H1 (cell line): ENCODE data around the gene FASN. TPM values are rescaled to one million over a fixed set of nuclear protein-coding genes. Genes with fewer than 3 reads are reported as not detected.

ENCODE experiments used
- CTCF ChIA-PET: fragments of 300-600 bp; sonication (Branson Sonifier 250); formaldehyde crosslinking; loops from one replicate; lab custom pipeline; 2021; ENCODE audit not compliant: partially characterized antibody; lab: Charles Lee
- POLR2A ChIA-PET: fragments of 300-600 bp; sonication (Branson Sonifier 250); formaldehyde crosslinking; loops from one replicate; lab custom pipeline; 2021; ENCODE audit warnings: inconsistent platforms; ENCODE audit not compliant: partially characterized antibody; lab: Charles Lee
- DNase-seq, 2 experiments: peaks; one replicate each; pipeline versions ENCODE4 v3.0.0 to v3.0.0-alpha.2; 2010 to 2022; ENCODE audit warnings: low spot score in 2 of 2, low read depth in 1 of 2, mixed read lengths in 1 of 2
- FAIRE-seq: peaks from 2 replicates; lab custom pipeline; 2011; peaks lifted over from hg19 to GRCh38; lab: Jason Lieb, UNC
- H2AFZ ChIP-seq: 2 replicates; pipeline ENCODE4 v1.8.1; 2012; ENCODE audit warnings: low read length, inconsistent platforms
- H2AK5ac ChIP-seq: 2 replicates; pipeline ENCODE4 v1.6.1; 2013; ENCODE audit warnings: low read depth, low read length
- H2BK120ac ChIP-seq: replicated peaks from 2 replicates; pipeline ENCODE3; 2013; ENCODE audit warnings: low read depth, low read length, inconsistent platforms
- H2BK12ac ChIP-seq: 2 replicates; pipeline ENCODE4 v1.6.1; 2013; ENCODE audit warnings: low read depth, low read length
- H2BK15ac ChIP-seq: 2 replicates; pipeline ENCODE4 v1.6.1; 2013; ENCODE audit warnings: low read length
- H2BK20ac ChIP-seq: 2 replicates; pipeline ENCODE4 v1.6.1; 2013; ENCODE audit warnings: low read length
- H2BK5ac ChIP-seq: 2 replicates; pipeline ENCODE4 v1.6.1; 2013; ENCODE audit warnings: low read depth, low read length
- H3K14ac ChIP-seq: 2 replicates; pipeline ENCODE4 v1.6.1; 2013; ENCODE audit warnings: inconsistent platforms; ENCODE audit not compliant: insufficient read length
- H3K18ac ChIP-seq: 2 replicates; pipeline ENCODE4 v1.6.1; 2013; ENCODE audit warnings: low read length; ENCODE audit errors: extremely low read depth
- H3K23ac ChIP-seq: 2 replicates; pipeline ENCODE4 v1.6.1; 2013; ENCODE audit warnings: inconsistent platforms; ENCODE audit not compliant: insufficient read length
- H3K23me2 ChIP-seq: 2 replicates; pipeline ENCODE4 v1.6.1; 2013; ENCODE audit warnings: low read depth, low read length
- H3K27ac ChIP-seq: 2 replicates; pipeline ENCODE4 v1.6.1; 2011; ENCODE audit warnings: low read depth, low read length, inconsistent platforms
- H3K27me3 ChIP-seq, 4 experiments: replicated peaks in 1 of 4; 1 replicate in 1 of 4; 2 replicates in 3 of 4; pipeline versions ENCODE4 v1.6.1 to v1.8.1; 2011 to 2013; ENCODE audit warnings: low read length in 3 of 4, mild to moderate bottlenecking in 3 of 4, inconsistent platforms in 2 of 4, mixed read lengths in 2 of 4, moderate library complexity in 1 of 4; ENCODE audit not compliant: control insufficient read depth in 3 of 4, insufficient read depth in 3 of 4; ENCODE audit errors: extremely low read depth in 1 of 4
- H3K36me3 ChIP-seq, 4 experiments: 2 replicates each; pipeline versions ENCODE4 v1.6.1 to v1.8.1; 2011 to 2013; ENCODE audit warnings: mild to moderate bottlenecking in 4 of 4, low read length in 3 of 4, moderate library complexity in 2 of 4, control low read depth in 1 of 4, inconsistent platforms in 1 of 4; ENCODE audit not compliant: insufficient read depth in 4 of 4, control insufficient read depth in 2 of 4
- H3K4ac ChIP-seq: replicated peaks from 2 replicates; pipeline ENCODE3; 2013; ENCODE audit warnings: low read length, low read depth, mixed read lengths, inconsistent platforms; ENCODE audit not compliant: insufficient read length
- H3K4me1 ChIP-seq, 4 experiments: replicated peaks in 1 of 4; 1 replicate in 1 of 4; 2 replicates in 3 of 4; pipeline versions ENCODE4 v1.6.1 to v1.8.1; 2011 to 2013; ENCODE audit warnings: low read length in 3 of 4, inconsistent platforms in 2 of 4, mixed read lengths in 1 of 4; ENCODE audit not compliant: insufficient read depth in 4 of 4, control insufficient read depth in 3 of 4
- H3K4me2 ChIP-seq, 2 experiments: 2 replicates each; pipeline versions ENCODE4 v1.6.1 to v1.8.1; 2011 to 2013; ENCODE audit warnings: low read depth in 2 of 2, low read length in 2 of 2, control low read depth in 1 of 2, inconsistent platforms in 1 of 2, mild to moderate bottlenecking in 1 of 2; ENCODE audit not compliant: insufficient read depth in 1 of 2
- H3K4me3 ChIP-seq, 4 experiments: fragments of 200-600, 300-600 bp in 1 of 4; sonication (generic), shearing (Covaris generic), sonication (Bioruptor Twin) in 1 of 4; 2 replicates each; pipeline versions ENCODE4 v1.5.1 to v1.8.1; 2011 to 2016; ENCODE audit warnings: low read length in 4 of 4, low read depth in 3 of 4, control low read depth in 2 of 4, inconsistent platforms in 2 of 4, mild to moderate bottlenecking in 2 of 4, mixed read lengths in 1 of 4, moderate library complexity in 1 of 4; ENCODE audit not compliant: insufficient read depth in 2 of 4; ENCODE audit errors: extremely low read depth in 1 of 4
- H3K56ac ChIP-seq: replicated peaks from 2 replicates; pipeline ENCODE3; 2013; ENCODE audit warnings: low read depth, mild to moderate bottlenecking, mixed read lengths, low read length, inconsistent platforms; ENCODE audit not compliant: insufficient read length
- H3K79me1 ChIP-seq: 2 replicates; pipeline ENCODE4 v1.6.1; 2013; ENCODE audit warnings: low read depth, low read length, control low read depth
- H3K79me2 ChIP-seq, 2 experiments: 2 replicates each; pipeline versions ENCODE4 v1.6.1 to v1.8.1; 2012 to 2013; ENCODE audit warnings: low read length in 2 of 2, mild to moderate bottlenecking in 2 of 2, inconsistent platforms in 1 of 2; ENCODE audit not compliant: insufficient read depth in 2 of 2, control insufficient read depth in 1 of 2
- H3K9ac ChIP-seq, 4 experiments: replicated peaks in 1 of 4; 1 replicate in 1 of 4; 2 replicates in 3 of 4; pipeline versions ENCODE4 v1.6.1 to v1.8.1; 2011 to 2013; ENCODE audit warnings: low read depth in 3 of 4, low read length in 3 of 4, control low read depth in 2 of 4, mild to moderate bottlenecking in 2 of 4, moderate library complexity in 2 of 4, inconsistent platforms in 1 of 4; ENCODE audit errors: extremely low read depth in 1 of 4
- H3K9me3 ChIP-seq, 2 experiments: 2 replicates each; pipeline versions ENCODE4 v1.6.1 to v1.8.1; 2012 to 2013; ENCODE audit warnings: mild to moderate bottlenecking in 2 of 2, moderate library complexity in 2 of 2, control low read depth in 1 of 2, inconsistent platforms in 1 of 2, low read depth in 1 of 2, low read length in 1 of 2, mixed read lengths in 1 of 2; ENCODE audit not compliant: insufficient read depth in 2 of 2
- H4K20me1 ChIP-seq, 2 experiments: replicated peaks in 1 of 2; 2 replicates each; pipeline versions ENCODE3 to v1.8.1; 2011 to 2013; ENCODE audit warnings: inconsistent platforms in 2 of 2, low read length in 2 of 2, mild to moderate bottlenecking in 1 of 2; ENCODE audit not compliant: insufficient read depth in 2 of 2, control insufficient read depth in 1 of 2
- H4K5ac ChIP-seq: 2 replicates; pipeline ENCODE4 v1.6.1; 2013; ENCODE audit warnings: low read length, low read depth, mixed read lengths, inconsistent platforms; ENCODE audit not compliant: insufficient read length
- H4K8ac ChIP-seq: 2 replicates; pipeline ENCODE4 v1.8.0; 2013; ENCODE audit warnings: mild to moderate bottlenecking, moderate library complexity, low read length, inconsistent platforms; ENCODE audit not compliant: insufficient read depth; ENCODE audit errors: extremely low read depth
- H4K91ac ChIP-seq: replicated peaks from 2 replicates; pipeline ENCODE3; 2013; ENCODE audit warnings: low read length, mixed read lengths, inconsistent platforms; ENCODE audit not compliant: insufficient read length
- SIX5 ChIP-seq: IDR thresholded peaks from 2 replicates; pipeline ENCODE4 v1.6.1; 2011; ENCODE audit warnings: mild to moderate bottlenecking, low read depth, low read length
- WGBS, 2 experiments: shearing (Covaris generic) in 1 of 2; methylation state at CpG; one replicate each; pipeline versions ENCODE4 v1.1.6 to v1.1.7; 2013 to 2015; ENCODE audit warnings: low lambda C conversion rate in 2 of 2, mixed read lengths in 2 of 2, inconsistent platforms in 1 of 2, low coverage in 1 of 2, missing lambda C conversion rate in 1 of 2; ENCODE audit not compliant: insufficient replicate concordance in 2 of 2, insufficient coverage in 1 of 2, insufficient read length in 1 of 2; ENCODE audit errors: extremely low coverage in 1 of 2, missing lambda C conversion rate in 1 of 2; 5-methylcytosine and 5-hydroxymethylcytosine counted together
- polyA plus RNA-seq, 7 experiments: library from polyadenylated mRNA; depleted of rRNA in 3 of 7; stranded (reverse) in 5 of 7; unstranded in 2 of 7; fragments of >200 nt in 5 of 7; fragments of 200-250 nt in 2 of 7; gene quantifications; 1 replicate in 5 of 7; 2 replicates in 1 of 7; 4 replicates in 1 of 7; pipeline versions ENCODE4 v1.2.1 to v1.2.3, GENCODE V29; 2011 to 2013; ENCODE audit warnings: missing spikeins in 2 of 7, mixed read lengths in 2 of 7
- total RNA-seq: library from RNA; stranded (reverse); fragmentation: NEBNext Ultra II Directional; extraction: Animal tissue kit (Norgen Biotek cat#: 25700); gene quantifications from 2 replicates; pipeline ENCODE4 v1.2.1, GENCODE V29; 2021

FASN gene
- total and polyA plus RNA-seq, 2 of the 8 experiments (the other 6 are each of a cell fraction or from before 2014, with no cell fraction given) = 143 to 561 TPM

DNA sequence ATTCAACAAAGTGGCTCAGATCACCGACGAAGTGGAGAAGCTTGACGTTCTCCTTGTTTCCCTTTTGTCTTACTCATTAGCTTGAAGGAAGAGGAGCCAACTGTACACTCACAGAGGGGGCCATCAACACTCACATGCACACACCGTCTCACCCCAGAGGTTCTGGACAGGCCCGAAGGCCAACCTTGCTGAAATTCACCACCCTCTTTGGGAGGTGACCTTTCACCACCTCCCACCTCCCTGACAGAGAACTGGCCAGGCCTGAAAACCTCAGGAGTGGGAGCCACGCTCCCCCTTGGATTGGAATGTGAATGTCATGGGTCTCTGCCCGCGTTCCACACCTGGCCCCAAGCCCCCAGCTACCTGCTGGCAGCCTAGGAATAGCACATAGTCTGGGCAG is 62.5 kb downstream of the FASN start:
- H3K56ac ChIP-seq = no peak overlapping the region
- H3K23ac ChIP-seq = no peak overlapping the region
- peaks cover 3% of the 10 kb centered on the region; the same call in 1 of the 2 replicates for H3K79me1 ChIP-seq
- WGBS, 2 experiments = 88% methylated on average over 8 of the region's 8 CpGs; no CpG with 5 or more reads in 1 of the 2 experiments
- ChIA-PET CTCF (interaction anchor here (0.6 to 1.9 kb wide), 10 partner anchors 15 to 170 kb away, joined by 3 to 11 read pairs (median 3); partner anchors contain the start of gene NOTUM), POLR2A (interaction anchor here (0.8 to 1.8 kb wide), 10 partner anchors 15 to 194 kb away, joined by 3 to 8 read pairs (median 4); no protein-coding TSS in a partner anchor)
- H2BK5ac ChIP-seq = no peak overlapping the region
- no peak overlapping the region for H3K27ac ChIP-seq
- H4K91ac ChIP-seq = no peak overlapping the region
- DNase-seq (no peak), FAIRE-seq (no peak)
- no peak overlapping the region for H3K4me2 ChIP-seq
- H2BK15ac ChIP-seq = no peak overlapping the region
- H3K23me2 ChIP-seq = peaks cover 13% of the 10 kb centered on the region; the same call in 1 of the 2 replicates
- peaks cover 3 to 13% (median 7%) of the 10 kb centered on the region in 4 experiments; a peak in 6 of 7 replicates for H3K4me1 ChIP-seq
- no peak overlapping the region for H3K14ac ChIP-seq
- no peak overlapping the region for H2BK20ac ChIP-seq
- no peak overlapping the region for H3K9ac ChIP-seq
- no peaks in the 10 kb centered on the region; a peak in 1 of 8 replicates for H3K36me3 ChIP-seq
- no peaks in the 10 kb centered on the region; a peak in 1 of 7 replicates for H3K27me3 ChIP-seq
- H2AFZ ChIP-seq = no peak overlapping the region
- no peak overlapping the region for H2BK120ac ChIP-seq
- H2AK5ac ChIP-seq = no peak overlapping the region
- H4K5ac ChIP-seq = no peak overlapping the region
- no peak overlapping the region for H3K18ac ChIP-seq
- no peak for TF ChIP-seq SIX5
- peaks cover 2 to 8% of the 10 kb centered on the region in 2 experiments for H4K20me1 ChIP-seq
- no peak overlapping the region for H3K4ac ChIP-seq
- H4K8ac ChIP-seq = no peak overlapping the region
- H2BK12ac ChIP-seq = no peak overlapping the region
- H3K9me3 ChIP-seq = no peaks in the 10 kb centered on the region
- H3K4me3 ChIP-seq = no peak overlapping the region
- H3K79me2 ChIP-seq = peaks cover 0 to 2% of the 10 kb centered on the region in 2 experiments; a peak in 1 of 4 replicates
